HG02571 (cell line): ENCODE results near the gene NAPA.

Experiments
- ATAC-seq: cut with Tn5 transposase; IDR thresholded peaks from one replicate; pipeline ENCODE4 v1.9.1; 2021; ENCODE audit warnings: mild to moderate bottlenecking, moderate library complexity; ENCODE audit not compliant: unreplicated experiment

NAPA gene

DNA sequence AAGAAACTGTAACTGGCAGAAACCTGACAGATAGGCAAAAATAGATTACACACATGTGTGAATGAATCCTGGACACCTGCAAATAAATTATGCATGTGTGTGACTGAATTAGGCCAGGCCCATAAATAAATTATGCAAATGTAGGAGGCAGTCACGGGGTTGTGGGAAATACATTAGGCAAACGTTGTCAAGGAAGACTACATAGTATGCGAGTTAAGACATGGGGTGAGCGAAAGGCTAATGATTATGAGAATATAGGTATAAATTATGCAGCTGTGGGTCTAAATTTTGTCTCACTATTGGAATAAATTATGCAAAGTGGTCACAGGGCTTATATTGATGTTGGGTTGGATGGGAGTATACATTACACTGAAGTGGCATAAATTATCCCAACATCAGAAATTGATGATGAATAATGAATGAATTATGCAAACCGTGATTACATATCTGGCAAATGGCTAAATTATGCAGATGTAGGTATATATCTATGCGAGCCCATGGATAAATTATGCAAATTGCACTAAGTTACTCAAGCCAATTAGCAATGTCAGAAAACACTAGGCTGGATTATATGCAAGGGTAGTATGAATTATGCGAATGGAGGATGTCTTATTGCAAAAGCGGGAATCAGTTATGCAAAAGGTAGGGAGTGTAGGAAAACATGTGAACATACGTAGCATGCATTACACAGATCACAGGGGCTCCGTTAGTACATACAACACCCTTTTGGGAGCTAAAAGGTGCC lies 50.0 kb downstream of the NAPA start:
- ATAC-seq = no peak

- ATAC-seq = no peak
Observed at GRCh38 chr19:47461876-47462275, 53.0 kb downstream of the NAPA start.

DNA sequence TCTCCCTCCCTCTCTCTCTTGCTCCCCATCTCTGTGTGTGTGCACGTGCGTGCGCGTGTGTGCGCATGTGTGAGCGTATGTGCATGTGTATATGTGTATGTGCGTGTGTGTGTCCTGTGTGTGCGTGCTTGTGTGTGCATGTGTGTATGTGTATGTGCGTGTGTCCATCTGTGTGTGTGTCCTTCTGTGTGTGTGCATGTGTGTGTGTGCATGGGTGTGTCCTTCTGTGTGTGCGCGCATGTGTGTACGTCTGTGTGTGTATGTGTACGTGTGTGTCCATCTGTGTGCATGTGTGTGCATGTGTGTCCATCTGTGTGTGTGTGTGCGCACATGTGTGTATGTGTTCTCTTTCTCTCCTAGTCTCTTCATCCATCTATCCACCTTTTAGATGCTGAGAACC lies 55.4 kb downstream of the NAPA start:
- no peak for ATAC-seq

GRCh38 chr19:47458672-47459071 lies 56.2 kb downstream of the NAPA start:
- no peak for ATAC-seq

DNA sequence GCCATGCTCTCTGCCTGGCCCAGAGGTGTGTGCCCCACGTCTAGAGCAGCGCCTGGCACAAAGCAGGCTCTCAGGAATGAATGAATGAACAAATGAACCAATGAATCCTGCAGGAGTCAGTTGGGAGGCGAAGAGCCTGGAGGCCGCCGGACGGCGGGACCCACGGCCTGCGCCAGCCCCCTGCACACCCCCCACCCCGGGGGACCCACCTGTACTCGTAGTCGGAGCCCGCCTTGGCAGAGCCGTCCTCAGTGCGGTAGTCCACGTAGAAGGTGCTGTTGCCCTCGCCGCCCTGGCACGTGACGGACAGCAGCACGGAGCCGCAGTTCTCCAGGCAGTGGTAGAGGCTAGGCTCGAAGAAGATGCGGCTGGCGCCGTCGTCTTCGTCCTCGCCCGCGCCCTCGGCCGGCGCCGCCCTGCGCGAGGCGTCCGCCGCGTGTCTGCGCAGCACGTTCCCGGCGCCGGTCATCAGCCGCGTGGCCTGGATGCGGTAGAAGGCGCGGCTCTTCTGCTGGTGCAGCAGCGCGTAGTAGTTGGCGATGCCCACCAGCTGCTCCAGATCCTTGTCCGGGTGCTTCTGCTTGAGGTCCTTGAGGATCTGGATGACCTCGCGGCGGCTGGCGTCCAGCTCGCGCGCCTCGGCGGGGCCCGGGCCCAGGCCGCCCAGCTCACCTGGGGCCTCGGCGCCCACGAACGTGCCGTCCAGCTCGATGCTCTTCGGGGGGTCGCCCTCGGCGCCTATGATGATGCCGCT lies 58.0 kb downstream of the NAPA start:
- no peak for ATAC-seq

DNA sequence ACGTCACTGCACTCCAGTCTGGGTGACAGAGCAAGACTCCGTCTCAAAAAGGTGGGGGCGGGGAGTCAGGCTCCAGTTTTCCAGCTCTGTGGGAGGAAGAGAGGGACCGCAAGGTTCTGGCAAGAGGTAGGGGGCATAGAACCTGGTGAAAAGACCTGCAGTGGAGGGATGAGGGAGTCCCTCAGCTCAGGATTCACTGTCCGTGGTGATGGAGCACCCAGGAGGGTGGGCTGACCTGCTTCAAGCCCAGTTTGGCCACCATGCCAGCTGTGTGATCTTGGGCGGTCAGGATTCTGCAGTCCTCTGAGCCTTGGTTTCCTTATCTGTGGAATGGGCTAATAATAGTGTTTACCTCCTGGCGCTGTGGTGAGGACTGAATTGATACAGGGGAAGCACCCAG lies 64.4 kb downstream of the NAPA start:
- no peak for ATAC-seq

- no peak for ATAC-seq
Observed at GRCh38 chr19:47448360-47448727, 66.5 kb downstream of the NAPA start.

GRCh38 chr19:47447470-47448359 lies 67.1 kb downstream of the NAPA start:
- ATAC-seq = no peak

DNA sequence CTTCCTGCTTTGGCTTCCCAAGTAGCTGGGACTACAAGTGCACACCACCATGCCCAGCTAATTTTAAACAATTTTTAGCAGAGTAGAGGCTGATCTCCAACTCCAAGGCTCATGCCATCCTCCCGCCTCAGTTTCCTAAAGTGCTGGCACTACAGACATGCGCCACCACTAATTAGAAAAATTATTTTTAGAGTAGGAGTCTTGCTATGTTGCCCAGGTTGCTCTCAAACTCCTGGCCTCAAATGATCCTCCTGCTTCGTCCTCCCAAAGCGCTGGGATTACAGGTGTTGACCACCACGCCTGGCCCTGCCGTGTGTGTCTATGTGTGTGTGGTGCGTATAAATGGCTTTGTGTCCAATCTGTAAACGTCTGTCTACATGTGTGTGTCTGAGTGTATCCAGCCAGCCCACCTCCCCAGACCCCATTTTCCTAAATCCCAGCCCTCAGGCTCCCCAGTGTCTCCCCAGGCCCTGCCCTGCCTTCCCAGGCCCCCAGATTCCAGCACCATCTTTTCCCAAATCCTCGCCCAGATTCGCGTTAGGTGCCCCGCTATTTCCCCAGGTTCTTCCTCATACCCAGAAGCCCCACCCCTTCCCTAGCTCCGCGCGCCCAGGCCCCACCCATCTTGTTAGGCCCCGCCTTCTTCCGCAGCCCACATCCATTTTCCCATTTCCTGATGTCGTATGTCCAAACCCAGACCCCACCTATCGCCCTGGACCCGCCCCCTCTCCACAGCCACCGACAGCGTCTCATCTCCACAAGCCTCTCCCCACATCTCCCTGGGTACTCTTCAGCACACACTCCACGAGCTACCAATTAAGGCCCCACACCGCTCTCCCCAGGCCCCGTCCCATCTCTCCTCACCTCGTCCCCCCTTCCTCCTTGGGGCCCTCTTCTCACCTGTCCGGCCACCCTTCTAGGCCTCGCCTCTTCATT lies 68.1 kb downstream of the NAPA start:
- ATAC-seq = no peak

- ATAC-seq = no peak
Observed at GRCh38 chr19:47445937-47446402, 68.9 kb downstream of the NAPA start.

DNA sequence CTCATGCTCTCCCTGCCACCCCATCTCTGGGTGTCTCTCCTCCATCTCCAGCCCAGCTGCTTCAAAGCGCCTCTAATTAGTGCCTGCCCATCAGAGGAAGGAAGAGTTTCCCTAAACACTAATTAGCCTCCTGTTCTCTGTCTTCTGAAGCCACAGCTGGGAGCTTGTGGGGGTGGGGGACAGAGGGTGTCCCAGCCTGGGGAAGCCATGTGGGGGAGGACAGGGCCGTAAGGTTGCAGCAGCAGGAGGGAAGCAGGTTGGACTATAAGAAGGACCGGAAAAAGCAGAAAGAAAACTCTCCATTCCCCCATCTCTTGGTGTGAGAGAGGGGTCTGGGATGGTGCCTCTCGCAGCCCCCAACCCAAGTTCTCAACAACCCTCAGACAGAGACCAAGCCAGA lies 69.3 kb downstream of the NAPA start:
- no peak for ATAC-seq

GRCh38 chr19:47444388-47444821 lies 70.5 kb downstream of the NAPA start:
- ATAC-seq = no peak

DNA sequence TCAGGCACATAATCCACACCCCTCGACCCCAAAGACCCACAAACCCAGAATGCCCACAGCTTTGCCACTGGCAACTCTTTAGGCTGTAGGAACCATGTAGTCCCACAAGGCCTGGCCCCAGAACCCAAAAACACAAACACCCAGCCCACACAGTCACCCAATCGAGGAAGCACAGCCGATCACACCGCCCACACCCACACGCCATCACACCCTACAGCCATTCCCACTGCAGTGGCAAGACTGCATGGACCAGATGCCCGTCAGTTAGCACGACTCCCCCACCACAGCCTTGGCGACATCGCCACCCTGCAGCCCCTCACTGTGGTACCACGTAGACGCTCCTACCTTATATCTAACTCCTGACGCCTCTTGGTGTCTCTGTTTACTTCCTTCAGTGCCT lies 71.5 kb downstream of the NAPA start:
- no peak for ATAC-seq

GRCh38 chr19:47438793-47439220 lies 76.1 kb downstream of the NAPA start:
- no peak for ATAC-seq
